ENCODE data around the gene BTBD19.
"Not testable (repeated sequence)": the region's sequence is repeated elsewhere in the genome, so short reads cannot be mapped to it uniquely, and the experiment has no call there.

The BTBD19 gene

GRCh38 chr1:44832056-44832705 is 23.9 kb downstream of the BTBD19 start:
- Histone ChIP-seq H3K4me3 (ENCODE audit: insufficient read length, low read depth) (no peak overlapping the region), H3K4me1 (ENCODE audit: insufficient read depth, insufficient read length) (peaks cover 31% of the 10 kb centered on the region), H3K9me3 (ENCODE audit: insufficient read depth, low read length) (no peaks in the 10 kb centered on the region), H3K27me3 (ENCODE audit: insufficient read depth, insufficient read length) (no peaks in the 10 kb centered on the region), H3K36me3 (ENCODE audit: insufficient read depth, insufficient read length, low read length) (peaks cover 6% of the 10 kb centered on the region), H3K9ac (ENCODE audit: insufficient read length, low read depth) (peak overlapping the region; percentile 69)
- TF ChIP-seq ZNF274 (IDR thresholded peaks at IDR 0.05; ENCODE audit: low read depth, low read length) (no peak), SUZ12 (IDR thresholded peaks at IDR 0.05; ENCODE audit: extremely low read depth, insufficient read depth, insufficient read length) (no peak), YY1 (IDR thresholded peaks at IDR 0.05; ENCODE audit: insufficient read depth, insufficient read length) (no peak)
- DNase-seq (ENCODE audit: low read depth, low spot score), result no peak

DNA sequence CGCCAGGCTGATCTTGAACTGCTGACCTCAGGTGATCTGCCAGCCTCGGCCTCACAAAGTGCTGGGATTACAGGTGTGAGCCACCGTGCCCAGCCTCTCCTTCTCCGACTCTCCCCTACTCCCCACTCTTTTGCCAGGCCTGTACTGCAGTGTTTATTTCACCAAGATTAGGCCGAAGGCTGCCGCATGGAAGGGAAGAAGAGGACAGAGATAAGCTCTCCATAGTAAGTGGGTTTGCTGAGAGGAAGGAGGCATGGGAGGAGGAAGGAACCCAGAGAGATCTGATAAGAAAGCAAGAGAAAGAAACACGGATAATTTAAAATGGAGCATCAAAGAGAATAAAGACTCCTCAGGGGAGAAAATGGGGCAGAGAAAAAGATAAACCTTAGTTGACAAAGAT is 26.0 kb downstream of the BTBD19 start:
- TF ChIP-seq SUZ12 (IDR thresholded peaks at IDR 0.05; ENCODE audit: extremely low read depth, insufficient read depth, insufficient read length), result no peak
- no peak for TF ChIP-seq ZNF274 (IDR thresholded peaks at IDR 0.05; ENCODE audit: low read depth, low read length)
- no peak for TF ChIP-seq YY1 (IDR thresholded peaks at IDR 0.05; ENCODE audit: insufficient read depth, insufficient read length)

GRCh38 chr1:44835738-44836675 is 27.7 kb downstream of the BTBD19 start:
- TF ChIP-seq YY1 (IDR thresholded peaks at IDR 0.05; ENCODE audit: insufficient read depth, insufficient read length) (no peak), ZNF274 (IDR thresholded peaks at IDR 0.05; ENCODE audit: low read depth, low read length) (no peak), SUZ12 (IDR thresholded peaks at IDR 0.05; ENCODE audit: extremely low read depth, insufficient read depth, insufficient read length) (no peak)
- Histone ChIP-seq H3K4me3 (ENCODE audit: insufficient read length, low read depth) (no peak overlapping the region), H3K4me1 (ENCODE audit: insufficient read depth, insufficient read length) (peaks cover 18% of the 10 kb centered on the region), H3K36me3 (ENCODE audit: insufficient read depth, insufficient read length, low read length) (no peaks in the 10 kb centered on the region), H3K27me3 (ENCODE audit: insufficient read depth, insufficient read length) (peaks cover 1% of the 10 kb centered on the region), H3K9ac (ENCODE audit: insufficient read length, low read depth) (no peak overlapping the region), H3K9me3 (ENCODE audit: insufficient read depth, low read length) (no peaks in the 10 kb centered on the region)
- peak; percentile 96 for DNase-seq (ENCODE audit: low read depth, low spot score)

More for the DNA sequence above, 26.0 kb downstream of the BTBD19 start:
- Histone ChIP-seq H3K36me3 (ENCODE audit: insufficient read depth, insufficient read length, low read length) (peaks cover 3% of the 10 kb centered on the region), H3K27me3 (ENCODE audit: insufficient read depth, insufficient read length) (no peaks in the 10 kb centered on the region), H3K4me1 (ENCODE audit: insufficient read depth, insufficient read length) (peaks cover 22% of the 10 kb centered on the region), H3K9ac (ENCODE audit: insufficient read length, low read depth) (no peak overlapping the region), H3K4me3 (ENCODE audit: insufficient read length, low read depth) (no peak overlapping the region), H3K9me3 (ENCODE audit: insufficient read depth, low read length) (no peaks in the 10 kb centered on the region)
- no peak for DNase-seq (ENCODE audit: low read depth, low spot score)

GRCh38 chr1:44838294-44838693 is 30.0 kb downstream of the BTBD19 start:
- DNase-seq (ENCODE audit: low read depth, low spot score); H3K36me3 ChIP-seq (ENCODE audit: insufficient read depth, insufficient read length, low read length); H3K9ac ChIP-seq (ENCODE audit: insufficient read length, low read depth); H3K9me3 ChIP-seq (ENCODE audit: insufficient read depth, low read length); H3K4me3 ChIP-seq (ENCODE audit: insufficient read length, low read depth); H3K4me1 ChIP-seq (ENCODE audit: insufficient read depth, insufficient read length): not testable (repeated sequence)
- H3K27me3 ChIP-seq (ENCODE audit: insufficient read depth, insufficient read length), result peaks cover 19% of the 10 kb centered on the region

DNA sequence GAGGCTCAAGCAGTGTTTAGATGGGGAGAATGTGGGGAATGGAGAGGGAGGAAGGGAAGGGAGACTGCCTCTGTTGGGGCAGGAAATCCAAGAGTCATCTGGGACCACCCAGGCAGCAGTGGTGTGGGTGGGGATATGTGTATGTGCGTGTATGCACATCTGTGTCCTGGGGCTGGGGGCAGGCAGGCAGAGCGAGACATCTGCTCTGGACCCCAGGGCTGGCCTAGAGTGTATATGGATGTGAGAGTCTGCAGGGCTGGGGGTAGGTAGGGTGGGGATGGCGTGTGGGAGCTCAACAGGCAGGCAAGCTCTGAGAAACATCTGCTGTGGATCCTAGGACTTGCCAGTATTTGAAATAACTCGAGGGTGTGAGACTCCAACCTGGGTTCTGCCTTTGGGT is 31.3 kb downstream of the BTBD19 start:
- H3K27me3 ChIP-seq (ENCODE audit: insufficient read depth, insufficient read length), result peaks cover 19% of the 10 kb centered on the region
- no peak overlapping the region for H3K9ac ChIP-seq (ENCODE audit: insufficient read length, low read depth)
- H3K4me3 ChIP-seq (ENCODE audit: insufficient read length, low read depth), result no peak overlapping the region
- no peaks in the 10 kb centered on the region for H3K36me3 ChIP-seq (ENCODE audit: insufficient read depth, insufficient read length, low read length)
- TF ChIP-seq YY1 (IDR thresholded peaks at IDR 0.05; ENCODE audit: insufficient read depth, insufficient read length) (no peak), SUZ12 (IDR thresholded peaks at IDR 0.05; ENCODE audit: extremely low read depth, insufficient read depth, insufficient read length) (no peak), ZNF274 (IDR thresholded peaks at IDR 0.05; ENCODE audit: low read depth, low read length) (no peak)
- peaks cover 8% of the 10 kb centered on the region for H3K4me1 ChIP-seq (ENCODE audit: insufficient read depth, insufficient read length)
- no peaks in the 10 kb centered on the region for H3K9me3 ChIP-seq (ENCODE audit: insufficient read depth, low read length)
- no peak for DNase-seq (ENCODE audit: low read depth, low spot score)

DNA sequence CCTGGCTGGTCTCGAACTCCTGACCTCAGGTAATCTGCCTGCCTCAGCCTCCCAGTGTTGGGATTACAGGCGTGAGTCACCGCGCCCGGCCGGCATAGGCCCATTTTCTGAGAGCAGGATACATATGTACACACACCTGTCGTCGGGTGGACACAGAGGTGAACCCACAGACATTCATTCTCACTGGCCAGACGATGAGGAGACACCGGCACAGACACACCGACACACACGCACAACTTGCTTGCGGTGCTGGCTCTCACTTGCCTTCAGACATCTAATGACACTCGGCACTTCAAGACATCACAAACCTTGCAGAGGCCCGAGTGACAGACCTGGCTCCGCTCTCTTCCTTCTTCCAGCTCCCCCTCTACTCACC is 34.2 kb downstream of the BTBD19 start:
- no peak for TF ChIP-seq YY1 (IDR thresholded peaks at IDR 0.05; ENCODE audit: insufficient read depth, insufficient read length)
- no peak for TF ChIP-seq SUZ12 (IDR thresholded peaks at IDR 0.05; ENCODE audit: extremely low read depth, insufficient read depth, insufficient read length)
- TF ChIP-seq ZNF274 (IDR thresholded peaks at IDR 0.05; ENCODE audit: low read depth, low read length), result no peak
- Histone ChIP-seq H3K4me1 (ENCODE audit: insufficient read depth, insufficient read length) (peaks cover 8% of the 10 kb centered on the region), H3K9me3 (ENCODE audit: insufficient read depth, low read length) (no peaks in the 10 kb centered on the region), H3K4me3 (ENCODE audit: insufficient read length, low read depth) (peak overlapping the region; percentile 63), H3K27me3 (ENCODE audit: insufficient read depth, insufficient read length) (peaks cover 19% of the 10 kb centered on the region), H3K9ac (ENCODE audit: insufficient read length, low read depth) (peak overlapping the region; percentile 76), H3K36me3 (ENCODE audit: insufficient read depth, insufficient read length, low read length) (no peaks in the 10 kb centered on the region)
- no peak for DNase-seq (ENCODE audit: low read depth, low spot score)

GRCh38 chr1:44842862-44843655 is 34.7 kb downstream of the BTBD19 start, which contains the start of gene PTCH2:
PTCH2 (minus strand) TSS chr1:44843253; CDS start chr1:44842932, 321 bp downstream.
- peak; percentile 84 for DNase-seq (ENCODE audit: low read depth, low spot score)
- Histone ChIP-seq H3K36me3 (ENCODE audit: insufficient read depth, insufficient read length, low read length) (no peaks in the 10 kb centered on the region), H3K9me3 (ENCODE audit: insufficient read depth, low read length) (no peaks in the 10 kb centered on the region), H3K9ac (ENCODE audit: insufficient read length, low read depth) (peak within 1 kb of the TSS; percentile 76), H3K4me1 (ENCODE audit: insufficient read depth, insufficient read length) (peaks cover 8% of the 10 kb centered on the region), H3K27me3 (ENCODE audit: insufficient read depth, insufficient read length) (peaks cover 19% of the 10 kb centered on the region), H3K4me3 (ENCODE audit: insufficient read length, low read depth) (peak within 1 kb of the TSS; percentile 63)
- TF ChIP-seq SUZ12 (IDR thresholded peaks at IDR 0.05; ENCODE audit: extremely low read depth, insufficient read depth, insufficient read length) (no peak), YY1 (IDR thresholded peaks at IDR 0.05; ENCODE audit: insufficient read depth, insufficient read length) (no peak), ZNF274 (IDR thresholded peaks at IDR 0.05; ENCODE audit: low read depth, low read length) (no peak)
